Omental fat pad (tissue), 4 donors: ENCODE data around the gene TUFT1. TPM values are rescaled to one million over a fixed set of nuclear protein-coding genes. Genes with fewer than 3 reads are reported as not detected.
A peak's percentile ranks its signal among the peaks of the same experiment; 100 is the strongest.
"Not testable (repeated sequence)": the region's sequence is repeated elsewhere in the genome, so short reads cannot be mapped to it uniquely, and the experiment has no call there.

Source experiments
- ATAC-seq: fragments of 150-250 bp; one replicate; pipeline ENCODE4 v1.9.1; 2016; ENCODE audit warnings: mild to moderate bottlenecking, moderate library complexity; ENCODE audit not compliant: low FRiP score
- DNase-seq: peaks from one replicate; pipeline ENCODE4 v3.0.0-alpha.2; 2019; ENCODE audit warnings: low spot score
- CTCF ChIP-seq, 3 donors: fragments of 450-650 bp; IDR thresholded peaks; one replicate each; pipeline ENCODE4 v1.5.1; 2016 to 2017; ENCODE audit warnings: antibody characterized with exemption in 3 of 3, mild to moderate bottlenecking in 3 of 3, moderate library complexity in 2 of 3
- total RNA-seq, 4 donors: library from RNA; depleted of rRNA; stranded (reverse); fragments of >200 nt; gene quantifications; one replicate each; pipeline ENCODE4 v1.1.0, GENCODE V29; 2016

The TUFT1 gene
- total RNA-seq, 4 donors from 2014 or later: 5.0 to 12.8 (median 7.7) TPM

- ATAC-seq: no peak
- no peak for TF ChIP-seq CTCF (IDR thresholded peaks at IDR 0.05)
- DNase-seq: no peak
Observed at GRCh38 chr1:151596166-151596953, 56.3 kb downstream of the TUFT1 start.

GRCh38 chr1:151602550-151602949 lies 62.4 kb downstream of the TUFT1 start:
- DNase-seq, ATAC-seq: not testable (repeated sequence)

GRCh38 chr1:151604291-151604690 lies 64.2 kb downstream of the TUFT1 start:
- TF ChIP-seq CTCF (IDR thresholded peaks at IDR 0.05): no peak
- DNase-seq (no peak), ATAC-seq (no peak)

- TF ChIP-seq CTCF (IDR thresholded peaks at IDR 0.05): no peak
- DNase-seq: no peak
- peak; percentile 18 for ATAC-seq
Observed at GRCh38 chr1:151606384-151606783, 66.3 kb downstream of the TUFT1 start.

- DNase-seq (no peak), ATAC-seq (no peak)
- TF ChIP-seq CTCF (IDR thresholded peaks at IDR 0.05): no peak
Observed at GRCh38 chr1:151606857-151607256, 66.7 kb downstream of the TUFT1 start.

GRCh38 chr1:151610142-151610541 lies 70.0 kb downstream of the TUFT1 start:
- ATAC-seq: no peak
- TF ChIP-seq CTCF (IDR thresholded peaks at IDR 0.05): no peak
- DNase-seq: no peak

- TF ChIP-seq CTCF (IDR thresholded peaks at IDR 0.05): no peak
- peak; percentile 58 for ATAC-seq
- DNase-seq: no peak
Observed at GRCh38 chr1:151611288-151611790, 71.2 kb downstream of the TUFT1 start.
